NCI-H1417 treated with DMSO at 0.1 percent for 48 hours (cell line): ENCODE measurements around the gene TNFRSF18.

Source experiments
- DNase-seq: peaks from one replicate; lab custom pipeline; 2025; lab: John Stamatoyannopoulos, UW

TNFRSF18 gene

GRCh38 chr1:1228596-1229321, 22.4 kb upstream of the TNFRSF18 start:
- DNase-seq = no peak

- DNase-seq = no peak
These were observed 21.8 kb upstream of the TNFRSF18 start for GRCh38 chr1:1228187-1228586.

GRCh38 chr1:1227386-1227785, 21.0 kb upstream of the TNFRSF18 start:
- no peak for DNase-seq

GRCh38 chr1:1226566-1227362, 20.4 kb upstream of the TNFRSF18 start:
- no peak for DNase-seq

- DNase-seq = no peak
These were observed 19.5 kb upstream of the TNFRSF18 start for GRCh38 chr1:1225913-1226312.

GRCh38 chr1:1225238-1225845, 18.9 kb upstream of the TNFRSF18 start:
- DNase-seq = no peak

GRCh38 chr1:1223891-1224290, 17.5 kb upstream of the TNFRSF18 start:
- DNase-seq = no peak

GRCh38 chr1:1223321-1223720, 16.9 kb upstream of the TNFRSF18 start:
- DNase-seq = no peak

- DNase-seq = no peak
These were observed 16.3 kb upstream of the TNFRSF18 start for GRCh38 chr1:1222575-1223225.

- no peak for DNase-seq
These were observed 15.6 kb upstream of the TNFRSF18 start for GRCh38 chr1:1221887-1222574.

GRCh38 chr1:1220197-1220596, 13.8 kb upstream of the TNFRSF18 start:
- DNase-seq = no peak

- DNase-seq = no peak
These were observed 12.9 kb upstream of the TNFRSF18 start for GRCh38 chr1:1219341-1219740.

- no peak for DNase-seq
These were observed 12.3 kb upstream of the TNFRSF18 start for GRCh38 chr1:1218524-1219200.

GRCh38 chr1:1217621-1218523, 11.5 kb upstream of the TNFRSF18 start:
- no peak for DNase-seq

- DNase-seq = no peak
These were observed 10.6 kb upstream of the TNFRSF18 start for GRCh38 chr1:1216770-1217620.

- DNase-seq = no peak
These were observed 9.7 kb upstream of the TNFRSF18 start for GRCh38 chr1:1215881-1216605.

GRCh38 chr1:1215080-1215676, 8.8 kb upstream of the TNFRSF18 start:
- DNase-seq = no peak
